ENCODE data around the gene RNF186.

GRCh38 chr1:19814244-19814661 lies 830 bp downstream of the RNF186 start:
- TF ChIP-seq NFYB (CRISPR knock-in tag; conservative IDR thresholded peaks at IDR 0.05; ENCODE audit: low read depth) (no peak), JAZF1 (CRISPR knock-in tag; IDR thresholded peaks at IDR 0.05) (no peak), SP1 (CRISPR knock-in tag; conservative IDR thresholded peaks at IDR 0.05) (no peak), MAX (CRISPR knock-in tag; IDR thresholded peaks at IDR 0.05) (no peak), CTCF (IDR thresholded peaks at IDR 0.05) (no peak), JUN (CRISPR knock-in tag; IDR thresholded peaks at IDR 0.05) (no peak)

All from WTC11 (cell line).